CD4-positive, alpha-beta T cell (primary cell): ENCODE results near the gene PLPPR3. TPM values are rescaled to one million over a fixed set of nuclear protein-coding genes. Genes with fewer than 3 reads are reported as not detected.

Experiments
- ATAC-seq: fragments of 200-7000 bp; cut with Tn5 transposase; one replicate; pipeline ENCODE4 v1.10.0; 2022; ENCODE audit warnings: mild to moderate bottlenecking; ENCODE audit not compliant: poor library complexity
- CTCF ChIA-PET: fragments of 350-600 bp; sonication (Branson Sonifier 250); formaldehyde crosslinking; loops from one replicate; lab custom pipeline; 2021; ENCODE audit warnings: antibody characterized with exemption, inconsistent platforms; lab: Charles Lee
- POLR2A ChIA-PET: fragments of 350-600 bp; sonication (Branson Sonifier 250); formaldehyde crosslinking; loops from one replicate; lab custom pipeline; 2021; ENCODE audit warnings: antibody characterized with exemption, inconsistent platforms; lab: Charles Lee
- DNase-seq, 14 experiments: peaks; one replicate each; pipeline ENCODE4 v3.0.0-alpha.2; 2013 to 2020; ENCODE audit warnings: mixed read lengths in 2 of 14
- H3K27ac ChIP-seq, 2 donors: one replicate each; pipeline versions ENCODE4 v1.5.1 to v1.7.0; 2013; ENCODE audit warnings: low read length in 2 of 2, low read depth in 1 of 2, mild to moderate bottlenecking in 1 of 2
- H3K27me3 ChIP-seq, 2 experiments: 1 replicate in 1 of 2; 2 replicates in 1 of 2; pipeline versions ENCODE4 v1.6.1 to v1.7.0; 2013; ENCODE audit warnings: low read length in 2 of 2, control low read depth in 1 of 2, mild to moderate bottlenecking in 1 of 2, moderate library complexity in 1 of 2; ENCODE audit not compliant: insufficient read depth in 2 of 2, control insufficient read depth in 1 of 2
- H3K36me3 ChIP-seq: one replicate; pipeline ENCODE4 v1.6.1; 2013; ENCODE audit warnings: low read length, control low read depth; ENCODE audit not compliant: insufficient read depth
- H3K4me1 ChIP-seq: one replicate; pipeline ENCODE4 v1.6.1; 2013; ENCODE audit warnings: low read length, control low read depth; ENCODE audit not compliant: insufficient read depth
- H3K4me3 ChIP-seq: one replicate; pipeline ENCODE4 v1.5.1; 2013; ENCODE audit warnings: mild to moderate bottlenecking, low read length, moderate library complexity
- H3K9me3 ChIP-seq, 2 experiments: 1 replicate in 1 of 2; 2 replicates in 1 of 2; pipeline versions ENCODE4 v1.6.1 to v1.7.0; 2013; ENCODE audit warnings: low read length in 2 of 2, mild to moderate bottlenecking in 2 of 2, control low read depth in 1 of 2, moderate library complexity in 1 of 2; ENCODE audit not compliant: control insufficient read depth in 1 of 2, insufficient read depth in 1 of 2
- H3K27ac Mint-ChIP-seq: one replicate; pipeline ENCODE4 v1.8.0; 2020; ENCODE audit warnings: mixed read lengths
- H3K27me3 Mint-ChIP-seq: one replicate; pipeline ENCODE4 v1.8.0; 2021; ENCODE audit warnings: mixed read lengths
- H3K36me3 Mint-ChIP-seq: one replicate; pipeline ENCODE4 v1.8.0; 2021; ENCODE audit warnings: low read depth, mixed read lengths
- H3K4me1 Mint-ChIP-seq: one replicate; pipeline ENCODE4 v1.8.0; 2021; ENCODE audit warnings: low read depth, mixed read lengths
- H3K4me3 Mint-ChIP-seq: one replicate; pipeline ENCODE4 v1.8.0; 2020; ENCODE audit warnings: mild to moderate bottlenecking, mixed read lengths
- H3K9me3 Mint-ChIP-seq: one replicate; pipeline ENCODE4 v1.8.0; 2020; ENCODE audit warnings: mixed read lengths
- intact Hi-C, 2 experiments: fragments of 100-400 bp; cut with DNase I in 1 of 2; cut with micrococcal nuclease in 1 of 2; formaldehyde crosslinking; loops; one replicate each; pipeline versions ENCODE4 v1.15.1 to v1.9.0; 2023 to 2025; cut with DNase I, micrococcal nuclease
- total RNA-seq, 174 experiments: library from RNA in 2 of 174; stranded (reverse) in 2 of 174; gene quantifications; one replicate each; pipeline ENCODE4 v1.2.3 and lab custom pipeline; 2021 to 2026
- TF ChIP-seq, protein P1 (sequence below): fragments of 200-600 bp; IDR thresholded peaks from one replicate; pipeline ENCODE4 v1.8.0; 2022; ENCODE audit warnings: antibody characterized with exemption, mild to moderate bottlenecking

PLPPR3 gene
- total RNA-seq, 2 experiments from 2014 or later, result not detected

DNA sequence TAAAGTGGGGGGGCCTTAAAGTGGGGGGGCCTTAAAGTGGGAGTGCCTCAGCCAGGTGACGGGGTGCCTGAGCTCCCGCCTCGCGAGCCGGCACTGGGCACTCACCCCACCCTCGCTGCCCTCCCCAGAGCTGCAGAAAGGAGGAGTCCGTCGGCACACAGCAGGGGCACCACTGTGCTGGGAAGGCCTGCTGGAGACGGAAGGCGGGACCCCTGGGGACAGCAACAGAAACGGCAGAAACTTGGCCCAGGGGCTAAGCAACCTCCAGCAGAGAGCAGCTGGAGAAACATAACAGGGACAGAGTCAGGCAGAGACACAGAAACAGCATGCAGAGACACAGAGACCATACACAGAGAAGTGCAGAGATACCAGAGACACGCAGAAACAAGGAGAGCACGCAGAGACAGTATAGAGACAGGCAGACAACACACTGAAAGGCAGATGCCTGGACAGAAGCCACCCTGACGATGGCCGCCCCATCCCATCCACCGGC is 45.6 kb upstream of the PLPPR3 start:
- intact Hi-C loops, result no loop called here

DNA sequence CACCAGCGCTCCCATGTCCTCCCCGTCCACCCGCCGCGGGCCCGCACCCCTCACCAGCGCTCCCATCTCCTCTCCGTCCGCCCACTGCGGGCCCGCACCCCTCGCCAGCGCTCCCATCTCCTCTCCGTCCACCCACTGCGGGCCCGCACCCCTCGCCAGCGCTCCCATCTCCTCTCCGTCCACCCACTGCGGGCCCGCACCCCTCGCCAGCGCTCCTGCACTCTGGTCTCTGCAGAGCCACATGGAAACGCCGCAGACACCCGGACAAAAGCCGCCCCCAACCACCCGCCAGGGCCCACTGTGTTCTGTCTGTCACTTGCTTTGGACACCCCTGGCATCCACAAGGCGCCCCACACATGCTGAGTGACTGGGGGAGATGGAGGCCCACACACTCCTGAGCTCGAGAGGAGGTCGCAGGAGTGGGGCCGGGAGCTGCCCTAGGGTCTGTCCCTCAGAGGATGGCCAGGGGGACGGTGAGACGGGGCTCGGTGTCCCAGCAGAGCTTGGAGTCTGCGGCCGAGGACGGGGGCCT is 45.1 kb upstream of the PLPPR3 start:
- POLR2A ChIA-PET, result interaction anchor here (0.8 kb wide), 1 partner anchor 53 kb away, joined by 3 read pairs; no protein-coding TSS in a partner anchor

More for the DNA sequence above, 45.6 kb upstream of the PLPPR3 start:
- Histone ChIP-seq H3K4me3 (no peak overlapping the region), H3K9me3 (no peaks in the 10 kb centered on the region), H3K36me3 (peaks cover 37% of the 10 kb centered on the region), H3K4me1 (peaks cover 26% of the 10 kb centered on the region), H3K27me3 (no peaks in the 10 kb centered on the region), H3K27ac (no peak overlapping the region)
- H3K4me1 Mint-ChIP-seq, result peaks cover 32% of the 10 kb centered on the region
- TF ChIP-seq, protein P1, sequence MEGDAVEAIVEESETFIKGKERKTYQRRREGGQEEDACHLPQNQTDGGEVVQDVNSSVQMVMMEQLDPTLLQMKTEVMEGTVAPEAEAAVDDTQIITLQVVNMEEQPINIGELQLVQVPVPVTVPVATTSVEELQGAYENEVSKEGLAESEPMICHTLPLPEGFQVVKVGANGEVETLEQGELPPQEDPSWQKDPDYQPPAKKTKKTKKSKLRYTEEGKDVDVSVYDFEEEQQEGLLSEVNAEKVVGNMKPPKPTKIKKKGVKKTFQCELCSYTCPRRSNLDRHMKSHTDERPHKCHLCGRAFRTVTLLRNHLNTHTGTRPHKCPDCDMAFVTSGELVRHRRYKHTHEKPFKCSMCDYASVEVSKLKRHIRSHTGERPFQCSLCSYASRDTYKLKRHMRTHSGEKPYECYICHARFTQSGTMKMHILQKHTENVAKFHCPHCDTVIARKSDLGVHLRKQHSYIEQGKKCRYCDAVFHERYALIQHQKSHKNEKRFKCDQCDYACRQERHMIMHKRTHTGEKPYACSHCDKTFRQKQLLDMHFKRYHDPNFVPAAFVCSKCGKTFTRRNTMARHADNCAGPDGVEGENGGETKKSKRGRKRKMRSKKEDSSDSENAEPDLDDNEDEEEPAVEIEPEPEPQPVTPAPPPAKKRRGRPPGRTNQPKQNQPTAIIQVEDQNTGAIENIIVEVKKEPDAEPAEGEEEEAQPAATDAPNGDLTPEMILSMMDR, result no peak
- H3K9me3 Mint-ChIP-seq, result no peaks in the 10 kb centered on the region
- DNase-seq (no peak), ATAC-seq (no peak)
- ChIA-PET CTCF (interaction anchor here (0.6 kb wide), 1 partner anchor 98 kb away, joined by 3 read pairs; no protein-coding TSS in a partner anchor), POLR2A (interaction anchor here (0.8 kb wide), 1 partner anchor 52 kb away, joined by 3 read pairs; no protein-coding TSS in a partner anchor)
- peaks cover 23% of the 10 kb centered on the region for H3K36me3 Mint-ChIP-seq
- peak overlapping the region; percentile 27 for H3K27ac Mint-ChIP-seq
- no peaks in the 10 kb centered on the region for H3K27me3 Mint-ChIP-seq
- no peak overlapping the region for H3K4me3 Mint-ChIP-seq

DNA sequence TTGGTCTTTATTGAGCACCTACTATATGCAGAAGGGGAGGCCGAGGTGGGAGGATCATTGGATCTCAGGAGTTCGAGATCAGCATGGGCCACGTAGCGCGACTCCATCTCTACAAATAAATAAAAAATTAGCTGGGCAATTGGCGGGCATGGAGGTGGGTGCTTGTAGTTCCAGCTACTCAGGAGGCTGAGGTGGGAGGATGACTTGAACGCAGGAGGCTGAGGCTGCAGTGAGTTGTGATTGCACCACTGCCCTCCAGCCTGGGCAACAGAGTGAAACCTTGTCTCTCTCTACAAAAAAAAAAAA is 41.5 kb upstream of the PLPPR3 start:
- peaks cover 26% of the 10 kb centered on the region for H3K4me1 Mint-ChIP-seq
- POLR2A ChIA-PET, result interaction anchor here (0.6 to 2.8 kb wide), 25 partner anchors 10 to 406 kb away, joined by 3 to 40 read pairs (median 4); partner anchors contain the start of genes ABCA7, ARHGAP45, CIRBP and MED16
- H3K27me3 Mint-ChIP-seq, result peaks cover 6% of the 10 kb centered on the region
- H3K9me3 Mint-ChIP-seq, result no peaks in the 10 kb centered on the region
- Histone ChIP-seq H3K36me3 (peaks cover 8% of the 10 kb centered on the region), H3K27ac (no peak overlapping the region), H3K27me3 (peaks cover 9 to 16% of the 10 kb centered on the region in 2 experiments), H3K9me3 (peaks cover 0 to 10% of the 10 kb centered on the region in 2 experiments), H3K4me3 (peak overlapping the region; percentile 21), H3K4me1 (peaks cover 41% of the 10 kb centered on the region)
- TF ChIP-seq, protein P1, result no peak
- peak overlapping the region; percentile 87 for H3K27ac Mint-ChIP-seq
- intact Hi-C loops, result loop anchor here (1.0 to 5.0 kb wide), 6 partner anchors 30 to 138 kb away; partner anchors contain the start of genes MED16 (in 2 of the 2), RNU6-9 (in 2 of the 2) and WDR18 (in 1 of the 2)
- peak overlapping the region; percentile 30 for H3K4me3 Mint-ChIP-seq
- CTCF ChIA-PET, result interaction anchor here (0.6 to 2.4 kb wide), 21 partner anchors 9 to 268 kb away, joined by 3 to 52 read pairs (median 5); partner anchors contain the start of genes ARHGAP45, KISS1R, MED16 and RNU6-9
- DNase-seq (no peak), ATAC-seq (no peak)
- H3K36me3 Mint-ChIP-seq, result peaks cover 8% of the 10 kb centered on the region

More for the DNA sequence above, 45.1 kb upstream of the PLPPR3 start:
- H3K4me3 Mint-ChIP-seq, result no peak overlapping the region
- Histone ChIP-seq H3K36me3 (peaks cover 37% of the 10 kb centered on the region), H3K9me3 (peaks cover 0 to under 1% of the 10 kb centered on the region in 2 experiments), H3K4me1 (peaks cover 21% of the 10 kb centered on the region), H3K27ac (no peak overlapping the region), H3K27me3 (no peaks in the 10 kb centered on the region), H3K4me3 (no peak overlapping the region)
- TF ChIP-seq, protein P1, result no peak
- H3K4me1 Mint-ChIP-seq, result peaks cover 29% of the 10 kb centered on the region
- CTCF ChIA-PET, result interaction anchor here (0.6 kb wide), 1 partner anchor 97 kb away, joined by 3 read pairs; no protein-coding TSS in a partner anchor
- intact Hi-C loops, result no loop called here
- H3K27me3 Mint-ChIP-seq, result no peaks in the 10 kb centered on the region
- ATAC-seq (no peak), DNase-seq (no peak)
- H3K36me3 Mint-ChIP-seq, result peaks cover 23% of the 10 kb centered on the region
- no peak overlapping the region for H3K27ac Mint-ChIP-seq
- H3K9me3 Mint-ChIP-seq, result no peaks in the 10 kb centered on the region
